SK-N-SH treated with all-trans-retinoic acid at 6 μM for 48 hours (cell line): Measurements from ENCODE around the gene MXD4.

Source experiments
- ATAC-seq: fragments of 200-7000 bp; cut with Tn5 transposase; 3 replicates; pipeline ENCODE4 v1.9.1; 2020; ENCODE audit warnings: mild to moderate bottlenecking, moderate library complexity
- ARNTL ChIP-seq: fragments of 450-650 bp; formaldehyde crosslinking; IDR thresholded peaks from 2 replicates; pipeline ENCODE4 v1.5.0; 2020; ENCODE audit warnings: low read depth, mild to moderate bottlenecking, moderate library complexity, borderline replicate concordance
- BACH2 ChIP-seq: fragments of 250-450 bp; sonication (Bioruptor Pico); IDR thresholded peaks from 2 replicates; pipeline ENCODE4 v1.9.0; 2021; ENCODE audit warnings: mild to moderate bottlenecking, borderline replicate concordance
- CREB5 ChIP-seq: fragments of 250-450 bp; sonication (Bioruptor Pico); IDR thresholded peaks from 2 replicates; pipeline ENCODE4 v1.5.1; 2020; ENCODE audit warnings: low read depth, mild to moderate bottlenecking, moderate library complexity
- CSDC2 ChIP-seq: fragments of 250-450 bp; sonication (Bioruptor Pico); IDR thresholded peaks from 2 replicates; pipeline ENCODE4 v1.5.0; 2020; ENCODE audit warnings: mild to moderate bottlenecking, moderate library complexity
- ESRRG ChIP-seq: fragments of 250-450 bp; sonication (Bioruptor Pico); IDR thresholded peaks from 2 replicates; pipeline ENCODE4 v1.6.1; 2021; ENCODE audit warnings: mild to moderate bottlenecking
- GLIS3 ChIP-seq: fragments of 250-450 bp; sonication (Bioruptor Pico); IDR thresholded peaks from 2 replicates; pipeline ENCODE4 v1.5.0; 2020; ENCODE audit warnings: mild to moderate bottlenecking, moderate library complexity
- ISL1 ChIP-seq: fragments of 250-450 bp; sonication (Bioruptor Pico); IDR thresholded peaks from 2 replicates; pipeline ENCODE4 v2.1.2; 2022; ENCODE audit warnings: mild to moderate bottlenecking, moderate library complexity
- OSR1 ChIP-seq: fragments of 250-450 bp; sonication (Bioruptor Pico); IDR thresholded peaks from 2 replicates; pipeline ENCODE4 v1.8.0; 2022; ENCODE audit warnings: moderate library complexity, mild to moderate bottlenecking, inconsistent platforms
- POU6F1 ChIP-seq: fragments of 250-450 bp; sonication (Bioruptor Pico); IDR thresholded peaks from 2 replicates; pipeline ENCODE4 v1.8.0; 2021; ENCODE audit warnings: low read depth, mild to moderate bottlenecking, moderate library complexity, borderline replicate concordance
- PPARA ChIP-seq: fragments of 250-450 bp; sonication (Bioruptor Pico); IDR thresholded peaks from 2 replicates; pipeline ENCODE4 v1.5.0; 2020; ENCODE audit warnings: mild to moderate bottlenecking, borderline replicate concordance
- RARB ChIP-seq: fragments of 250-450 bp; sonication (Bioruptor Pico); IDR thresholded peaks from 2 replicates; pipeline ENCODE4 v1.8.0; 2021; ENCODE audit warnings: mild to moderate bottlenecking, moderate library complexity
- SNAI2 ChIP-seq: fragments of 250-450 bp; sonication (Bioruptor Pico); IDR thresholded peaks from 2 replicates; pipeline ENCODE4 v1.5.0; 2020; ENCODE audit warnings: mild to moderate bottlenecking, moderate library complexity
- TCF4 ChIP-seq: fragments of 250-450 bp; sonication (Bioruptor Pico); IDR thresholded peaks from 2 replicates; pipeline ENCODE4 v1.8.0; 2021; ENCODE audit warnings: mild to moderate bottlenecking, moderate library complexity, borderline replicate concordance
- TOX ChIP-seq: fragments of 250-450 bp; sonication (Bioruptor Pico); IDR thresholded peaks from 2 replicates; pipeline ENCODE4 v1.8.0; 2021; ENCODE audit warnings: mild to moderate bottlenecking, moderate library complexity, borderline replicate concordance
- TSHZ2 ChIP-seq: fragments of 250-450 bp; sonication (Bioruptor Pico); IDR thresholded peaks from 2 replicates; pipeline ENCODE4 v1.5.0; 2020; ENCODE audit warnings: mild to moderate bottlenecking, moderate library complexity
- ZC3H10 ChIP-seq: fragments of 250-450 bp; sonication (Bioruptor Pico); IDR thresholded peaks from 2 replicates; pipeline ENCODE4 v1.5.1; 2021; ENCODE audit warnings: mild to moderate bottlenecking, moderate library complexity
- ZFP3 ChIP-seq: fragments of 250-450 bp; sonication (Bioruptor Pico); IDR thresholded peaks from 2 replicates; pipeline ENCODE4 v1.5.0; 2020; ENCODE audit warnings: mild to moderate bottlenecking, moderate library complexity
- ZFP30 ChIP-seq: fragments of 450-650 bp; formaldehyde crosslinking; IDR thresholded peaks from 2 replicates; pipeline ENCODE4 v1.5.0; 2022; ENCODE audit warnings: mild to moderate bottlenecking, moderate library complexity
- ZNF565 ChIP-seq: fragments of 450-650 bp; formaldehyde crosslinking; conservative IDR thresholded peaks from 2 replicates; pipeline ENCODE4 v1.5.0; 2020; ENCODE audit warnings: low read depth, mild to moderate bottlenecking, moderate library complexity
- ZNF70 ChIP-seq: fragments of 450-650 bp; formaldehyde crosslinking; IDR thresholded peaks from 2 replicates; pipeline ENCODE4 v1.5.0; 2020; ENCODE audit warnings: mild to moderate bottlenecking, moderate library complexity

The MXD4 gene

DNA sequence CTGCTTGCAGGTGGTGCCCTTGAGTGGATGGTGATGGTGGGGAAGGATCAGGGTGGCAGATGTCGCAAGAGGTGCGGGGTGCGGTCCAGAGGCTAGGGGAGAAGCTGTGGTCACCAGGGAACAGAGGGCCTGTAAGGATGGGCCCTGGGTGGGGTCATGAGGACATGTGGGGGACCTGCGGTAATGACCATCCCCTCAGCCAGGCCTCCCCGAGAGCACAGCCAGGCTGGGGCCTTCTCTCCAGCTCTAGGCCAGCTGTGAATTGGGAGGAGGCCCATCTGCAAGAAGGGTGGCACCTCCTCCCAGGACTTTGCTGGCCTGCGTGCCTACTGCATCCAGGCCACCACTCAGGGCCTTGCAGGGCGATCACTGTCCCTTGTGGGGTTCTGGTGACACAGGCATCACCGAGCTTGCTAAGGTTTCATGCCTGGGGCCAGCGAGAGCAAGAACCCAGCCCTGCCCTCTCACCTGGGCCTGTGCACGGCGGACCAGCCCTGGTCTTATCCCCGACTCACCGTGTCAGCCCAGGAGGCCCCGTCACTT, 34.1 kb upstream of the MXD4 start (continued):
- TF ChIP-seq TSHZ2 (no peak), CSDC2 (CRISPR knock-in tag) (no peak), ESRRG (CRISPR knock-in tag) (no peak), ZC3H10 (CRISPR knock-in tag) (no peak), ISL1 (CRISPR knock-in tag) (no peak), ZNF565 (CRISPR knock-in tag) (no peak), GLIS3 (CRISPR knock-in tag) (no peak), OSR1 (CRISPR knock-in tag) (no peak), SNAI2 (CRISPR knock-in tag) (no peak), RARB (CRISPR knock-in tag) (no peak), ZFP3 (CRISPR knock-in tag) (no peak), POU6F1 (no peak), BACH2 (CRISPR knock-in tag) (no peak)

DNA sequence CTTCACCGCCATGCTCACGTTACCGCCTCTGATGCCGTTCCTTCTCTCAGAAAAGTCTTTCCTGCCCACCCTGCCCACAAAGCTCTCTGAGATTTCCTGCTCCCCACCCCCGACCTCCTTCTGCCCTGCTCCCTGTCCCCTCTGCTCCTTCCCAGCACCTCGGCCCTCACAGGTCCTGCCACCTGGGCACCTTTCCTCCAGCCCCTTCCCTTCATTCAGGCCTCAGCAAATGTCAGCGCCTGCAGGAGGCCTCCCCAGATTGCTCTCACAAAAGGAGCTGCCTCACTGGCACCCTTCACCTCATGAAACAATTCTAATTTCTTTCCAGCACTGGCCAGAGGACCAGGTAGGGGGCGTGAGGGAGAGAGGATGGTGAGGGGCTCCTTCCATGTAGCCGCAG, 33.6 kb upstream of the MXD4 start:
- ATAC-seq: no peak

GRCh38 chr4:2292646-2293108, 30.8 kb upstream of the MXD4 start:
- peak; percentile 88 for ATAC-seq
- peak; percentile 26; the same call in 1 of the 2 replicates for TF ChIP-seq ZC3H10 (CRISPR knock-in tag)
- TF ChIP-seq SNAI2 (CRISPR knock-in tag): peak; percentile 55; the same call in 1 of the 2 replicates
- TF ChIP-seq ISL1 (CRISPR knock-in tag): peak; percentile 69
- no peak for TF ChIP-seq ZFP3 (CRISPR knock-in tag)
- TF ChIP-seq CREB5 (CRISPR knock-in tag): 0 out of 2 replicates have a peak, but pooled peaks have one; percentile 61
- TF ChIP-seq TCF4 (CRISPR knock-in tag): peak; percentile 91
- TF ChIP-seq ZNF70 (CRISPR knock-in tag): no peak
- peak; percentile 85; the same call in 1 of the 2 replicates for TF ChIP-seq TSHZ2

More for the DNA sequence above, 33.6 kb upstream of the MXD4 start:
- TF ChIP-seq ZFP3 (CRISPR knock-in tag): no peak
- TF ChIP-seq PPARA (CRISPR knock-in tag): no peak
- no peak for TF ChIP-seq ARNTL
- no peak for TF ChIP-seq ZFP30 (CRISPR knock-in tag)
- no peak for TF ChIP-seq ZC3H10 (CRISPR knock-in tag)
- TF ChIP-seq RARB (CRISPR knock-in tag): no peak
- no peak for TF ChIP-seq TOX (CRISPR knock-in tag)
- TF ChIP-seq, all 23 proteins: peak for 0
